Activated CD4-positive, alpha-beta T cell treated with anti-CD3 and anti-CD28 coated beads, Interleukin-2, amount 50 U/mL, for 48 hours (primary cell): Measurements from ENCODE around the gene FIBIN.
"Not testable (repeated sequence)": the region's sequence is repeated elsewhere in the genome, so short reads cannot be mapped to it uniquely, and the experiment has no call there.

Experiments used
- DNase-seq, 2 experiments: peaks; one replicate each; pipeline ENCODE4 v3.0.0-alpha.2; 2020

The FIBIN gene

DNA sequence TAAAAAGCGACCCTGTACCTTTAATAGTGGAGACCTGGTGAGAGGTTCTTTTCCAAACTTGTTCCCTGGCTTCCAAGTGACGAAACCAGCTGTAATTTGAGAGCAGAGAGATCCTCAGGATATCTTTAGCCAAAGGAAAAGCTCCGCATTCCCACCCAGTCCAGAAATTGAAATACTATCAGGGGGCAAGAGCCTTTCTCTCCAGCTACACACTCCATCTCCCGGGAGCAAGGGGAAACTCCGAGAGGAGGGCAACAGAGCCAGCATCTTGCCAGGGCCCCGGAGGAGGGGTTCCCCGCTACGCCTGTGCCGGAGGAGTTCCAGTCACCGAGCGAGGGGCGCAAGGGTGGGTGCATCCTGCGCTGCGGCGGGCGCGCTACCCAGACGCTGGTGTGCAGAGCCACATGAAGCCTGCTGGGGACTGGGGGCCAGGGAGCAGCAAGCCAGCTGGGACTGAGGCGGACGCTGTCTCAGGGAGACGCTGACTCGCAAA lies at the start of gene FIBIN:
Gene FIBIN, plus strand, starts transcription at position 148 of the 493 bp plus-strand sequence. CDS start 415 bp downstream, outside the sequence.
- no peak for DNase-seq

DNA sequence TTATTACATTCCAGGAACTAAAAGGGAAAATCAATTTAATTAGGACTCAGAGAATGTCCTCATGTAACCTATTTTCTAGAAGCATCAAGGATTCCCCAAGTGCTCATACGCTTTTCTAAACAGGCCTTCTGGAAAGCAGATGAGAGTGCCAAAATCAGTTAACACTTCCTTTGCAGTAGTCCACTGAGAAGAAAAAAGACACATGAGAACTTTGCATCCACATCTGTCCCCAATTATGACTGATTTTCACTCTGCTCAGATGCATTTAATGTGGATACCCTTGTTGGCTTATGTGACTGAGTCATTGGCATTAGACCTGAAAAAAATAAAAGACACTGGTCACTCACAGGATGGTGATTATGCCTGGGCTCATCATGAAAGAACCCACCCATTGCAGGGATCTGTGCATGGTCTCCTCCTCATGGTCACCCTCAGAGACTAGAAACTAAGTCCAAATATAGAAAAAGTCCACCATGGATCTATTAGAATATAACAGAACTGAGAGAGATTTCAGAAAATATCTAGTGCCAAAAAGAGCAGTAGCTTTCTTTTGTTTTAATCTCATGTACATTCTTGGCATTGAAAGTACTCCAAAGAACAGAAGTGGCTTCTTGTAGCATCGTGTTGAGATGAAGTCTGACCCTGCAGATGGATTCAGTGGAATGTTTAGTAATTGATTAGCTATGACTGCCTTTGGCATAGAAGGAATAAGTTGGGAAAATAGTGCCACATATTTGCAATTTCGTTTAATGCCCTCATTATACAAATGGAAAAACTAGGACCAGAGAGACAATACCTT lies 48.8 kb upstream of the FIBIN start:
- no peak for DNase-seq

DNA sequence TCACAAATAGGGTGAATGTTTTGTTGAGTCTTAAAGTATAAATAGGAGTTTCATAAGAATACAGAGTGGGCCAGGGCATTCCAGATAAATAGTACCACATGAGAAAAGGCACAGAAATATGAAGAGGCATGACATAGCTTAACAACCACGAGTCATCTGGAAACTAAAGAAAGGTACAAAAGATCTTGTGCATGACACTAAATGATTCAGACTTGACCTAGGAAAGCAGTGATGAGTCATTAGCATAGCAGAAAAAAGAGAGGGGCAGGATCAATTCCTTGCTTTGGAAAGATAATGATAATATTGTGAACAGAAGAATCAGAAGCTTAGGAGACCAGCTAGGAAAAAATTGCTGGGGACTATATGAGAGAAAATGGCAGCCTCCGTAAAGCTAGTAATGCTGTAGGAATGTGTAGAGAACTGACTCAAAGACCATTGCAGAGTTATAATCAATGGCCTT lies 47.6 kb upstream of the FIBIN start:
- no peak for DNase-seq

DNA sequence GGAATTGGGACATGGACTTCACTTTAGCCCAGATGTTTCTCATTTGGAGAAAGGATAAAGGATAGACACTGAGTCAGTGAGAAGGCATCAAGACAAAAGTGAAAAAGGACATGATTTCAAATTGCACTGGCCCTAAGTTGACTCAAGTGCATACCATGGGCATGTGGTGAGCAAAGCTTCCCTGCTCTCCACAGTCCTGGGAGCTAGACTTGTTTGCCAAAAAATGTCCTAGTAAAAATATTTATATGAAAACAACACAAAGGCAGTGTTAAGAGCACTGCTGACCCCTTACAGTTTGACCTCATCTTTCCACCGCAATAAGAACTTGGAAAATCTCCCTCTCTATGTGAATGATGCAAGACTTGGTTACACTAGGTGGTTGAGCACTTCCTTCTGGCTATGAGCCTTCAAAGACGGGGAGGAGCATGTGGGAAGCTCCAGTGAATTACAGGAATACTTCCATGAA lies 46.5 kb upstream of the FIBIN start:
- DNase-seq, result no peak

DNA sequence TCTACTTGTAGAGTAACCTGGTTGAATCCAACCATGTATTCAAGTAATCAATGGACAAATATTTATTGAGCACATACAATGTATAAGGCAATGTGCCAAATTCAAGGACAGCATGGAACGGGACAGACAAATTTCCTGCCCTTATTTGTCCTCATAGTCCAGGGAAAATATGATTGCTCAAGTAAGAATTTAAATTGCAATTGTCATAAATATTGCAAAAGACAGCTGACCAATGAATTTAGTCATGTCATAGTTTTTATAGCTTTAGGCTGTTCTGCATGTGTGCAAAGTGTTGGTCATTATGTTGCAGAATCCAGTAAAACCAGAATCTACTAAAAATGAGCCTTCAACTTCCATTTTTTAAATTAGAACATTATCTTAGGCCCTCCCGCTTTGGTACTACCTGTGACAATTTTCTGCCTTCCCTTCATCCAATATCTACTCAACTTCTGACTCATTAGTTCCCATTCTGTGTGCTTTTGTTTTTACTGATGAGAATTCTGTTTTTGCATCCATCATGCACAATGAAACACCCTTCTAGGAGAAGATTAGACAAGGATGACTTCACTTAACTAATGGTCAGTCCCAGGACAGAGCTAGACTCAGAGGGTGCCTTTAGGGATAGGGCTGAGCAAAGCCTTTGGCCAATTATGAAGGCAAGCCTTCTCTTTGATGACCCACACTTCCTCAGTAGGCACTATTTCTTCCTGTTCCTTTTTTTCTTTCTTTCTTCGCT lies 45.8 kb upstream of the FIBIN start:
- no peak for DNase-seq

DNA sequence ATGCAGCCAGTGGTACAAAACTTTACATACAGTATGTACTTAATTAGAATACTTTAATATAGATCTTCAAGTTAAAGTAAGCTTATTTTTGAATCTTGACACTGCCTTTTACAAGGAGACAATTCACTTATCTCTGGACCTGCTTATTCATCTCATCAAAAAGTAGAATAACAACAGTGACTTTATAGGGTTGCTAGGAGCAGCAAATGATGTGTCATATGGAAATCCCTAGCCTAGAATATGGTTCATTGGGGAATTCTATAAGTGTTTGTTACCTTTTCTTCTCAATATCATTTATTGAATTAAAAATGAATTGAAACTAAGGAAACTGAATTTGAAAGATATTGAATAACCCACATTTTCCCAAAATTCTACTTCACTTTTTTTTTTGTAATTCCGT lies 45.0 kb upstream of the FIBIN start:
- DNase-seq, result no peak

DNA sequence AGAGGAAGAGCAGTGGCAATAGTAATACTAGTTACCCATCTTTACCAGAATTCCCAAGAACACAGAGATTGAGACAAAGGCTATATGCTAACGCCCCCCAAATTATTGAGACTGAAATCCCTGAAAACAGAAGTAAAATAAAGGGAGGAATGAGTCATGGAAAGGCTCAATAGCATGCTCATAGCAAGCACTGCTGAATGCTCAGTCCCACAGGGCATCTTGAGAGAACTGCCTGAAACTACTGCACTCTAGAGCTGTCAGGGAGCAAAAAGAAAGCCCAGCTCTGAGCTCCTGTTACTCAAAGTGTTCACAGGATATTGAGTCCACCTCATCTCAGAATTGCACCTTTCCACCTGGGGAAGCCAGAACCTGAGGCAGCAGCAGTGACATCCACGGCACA lies 44.1 kb upstream of the FIBIN start:
- DNase-seq, result no peak

DNA sequence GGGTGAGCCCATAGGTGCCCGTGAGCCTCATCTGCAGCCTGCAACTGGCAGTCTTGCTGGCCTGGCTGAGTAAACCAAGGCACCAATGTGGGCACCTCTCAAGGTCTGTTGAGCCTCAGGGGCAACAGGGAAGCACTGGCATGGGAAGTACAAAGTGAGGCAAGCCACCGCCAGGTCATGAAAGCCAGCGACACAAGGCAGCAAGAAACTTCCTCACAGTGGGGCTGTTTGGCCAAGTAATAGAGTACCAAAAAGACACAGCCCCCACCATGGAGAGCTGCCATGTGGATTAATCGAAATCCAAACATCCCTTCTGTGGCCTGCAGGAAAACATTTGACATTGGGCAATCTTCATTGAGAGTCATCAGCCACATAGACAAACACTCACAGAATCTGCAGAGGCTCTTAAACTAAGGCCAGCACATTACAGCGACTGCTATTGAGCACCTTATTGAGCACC lies 43.6 kb upstream of the FIBIN start:
- no peak for DNase-seq

DNA sequence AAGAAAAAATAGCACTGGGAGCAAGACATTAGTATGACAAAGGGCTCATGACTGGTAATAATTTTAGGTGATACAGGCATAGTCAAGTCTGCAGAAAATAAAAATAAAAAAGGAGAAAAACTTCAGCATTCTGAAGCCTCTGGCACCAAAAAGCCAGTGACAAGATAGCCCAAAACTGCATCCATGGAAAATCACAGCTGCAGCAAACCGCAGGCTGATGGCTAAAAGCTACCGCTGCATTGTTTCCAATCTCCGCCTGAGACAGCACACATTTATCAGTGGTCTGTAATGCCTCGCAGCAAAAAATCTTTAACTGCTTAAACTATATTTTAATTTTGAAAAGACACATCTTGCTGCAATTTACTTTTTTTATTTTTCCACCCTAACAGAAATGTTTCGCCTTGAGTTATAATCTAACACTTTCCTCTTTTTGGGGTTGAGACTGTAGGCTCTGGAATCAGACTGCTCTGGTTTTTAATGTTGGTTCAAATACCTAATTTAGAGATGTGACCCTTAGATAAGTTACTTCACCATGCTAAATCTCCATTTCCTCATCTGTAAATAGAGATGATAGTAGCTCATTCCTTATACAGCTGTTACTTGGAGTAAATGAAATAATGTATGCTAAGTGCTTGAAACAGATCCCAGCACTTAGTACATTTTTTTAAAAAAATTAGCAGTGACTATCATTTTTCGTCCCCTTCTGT lies 42.0 kb upstream of the FIBIN start:
- no peak for DNase-seq

DNA sequence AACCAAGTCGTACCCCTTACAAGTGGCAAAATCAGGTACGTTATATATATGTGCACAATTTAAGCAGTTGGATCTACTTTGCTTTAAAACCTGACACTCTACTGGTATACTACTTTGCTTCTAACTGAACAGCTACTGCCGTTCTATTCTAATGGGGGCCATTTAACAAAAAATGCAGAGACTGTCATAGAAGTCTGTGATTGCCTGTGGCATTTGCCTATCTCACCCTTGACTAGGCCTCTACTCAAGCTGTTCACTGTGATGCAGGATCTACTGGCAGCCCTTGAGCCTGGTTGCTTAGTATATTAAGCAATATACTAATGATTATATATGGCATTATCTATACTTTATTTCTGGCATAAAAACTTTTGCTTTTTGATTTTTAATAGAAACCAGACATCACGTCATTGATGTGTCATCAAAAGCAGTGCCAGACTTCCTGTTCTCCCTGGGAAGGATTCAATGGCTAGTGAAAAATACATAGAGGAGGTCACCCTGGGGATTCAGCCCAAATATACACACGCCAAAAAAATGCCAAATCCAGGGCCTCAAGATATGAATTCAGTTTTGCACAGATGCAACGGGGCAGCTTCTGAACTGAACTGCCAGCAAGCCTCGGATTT lies 40.0 kb upstream of the FIBIN start:
- DNase-seq, result no peak

DNA sequence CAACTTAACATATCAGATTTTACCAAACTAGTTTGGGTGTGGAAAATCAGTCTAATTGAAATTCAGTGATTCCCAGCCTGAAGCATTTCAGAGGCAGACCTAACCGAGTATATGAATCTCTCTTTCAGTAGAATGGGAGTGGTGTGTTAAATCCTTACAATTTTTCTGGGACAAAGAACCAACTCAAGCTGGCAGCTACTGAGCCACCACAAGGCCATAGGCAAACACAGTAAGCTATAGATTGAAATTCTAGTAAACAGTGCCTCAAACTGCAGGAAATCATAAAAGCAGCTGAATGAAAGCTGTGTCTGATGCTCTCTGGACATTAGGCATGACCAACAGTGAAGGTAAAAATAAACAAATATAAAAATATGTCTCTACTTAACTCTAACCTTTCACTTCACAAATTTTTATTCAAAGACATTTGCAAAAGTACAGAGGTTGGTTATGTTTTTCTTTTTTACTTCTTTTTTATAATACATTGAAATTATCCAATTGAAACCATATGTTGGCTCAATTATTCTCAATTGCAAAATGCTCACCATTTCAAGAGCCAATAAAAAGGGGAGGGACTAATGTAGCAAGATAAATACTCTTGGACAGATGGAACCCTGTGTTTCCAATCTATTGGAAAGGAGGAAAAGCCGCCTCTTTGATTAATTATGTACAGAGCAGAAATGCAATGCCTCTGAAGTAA lies 35.8 kb upstream of the FIBIN start:
- no peak for DNase-seq

DNA sequence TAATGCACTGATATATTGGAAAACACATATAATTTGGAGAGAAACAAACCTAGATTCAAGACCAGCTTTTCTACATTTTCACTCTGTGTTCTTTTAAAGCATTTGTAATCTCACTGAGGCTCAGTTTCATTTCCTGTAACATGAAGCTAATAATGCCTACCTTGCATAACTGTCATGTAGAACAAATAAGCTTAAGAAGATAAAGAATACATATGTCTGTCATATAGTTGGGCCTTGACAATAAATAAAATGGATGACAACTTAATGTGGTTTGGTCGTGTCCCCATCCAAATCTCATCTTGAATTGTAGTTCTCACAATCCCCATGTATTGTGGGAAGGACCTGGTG lies 35.2 kb upstream of the FIBIN start:
- no peak for DNase-seq

DNA sequence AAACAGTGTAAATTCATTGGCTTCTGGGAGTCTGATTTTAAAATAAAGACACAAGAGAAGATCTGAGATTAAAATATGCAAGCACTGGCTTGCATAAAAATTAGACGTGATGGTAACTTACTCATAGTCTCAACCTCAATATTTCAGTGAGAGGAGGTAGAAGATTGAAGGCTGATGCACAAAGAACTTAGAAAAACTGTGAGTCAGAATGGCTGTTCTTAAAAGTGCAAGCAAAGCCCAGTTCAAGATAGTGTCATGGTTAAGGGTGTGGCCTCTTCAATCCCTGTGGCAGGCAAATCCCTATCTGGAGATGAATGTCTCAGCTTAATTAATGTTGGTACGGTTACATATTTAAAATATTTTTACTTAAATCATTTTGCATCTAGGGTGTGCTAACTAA lies 33.6 kb upstream of the FIBIN start:
- DNase-seq, result no peak

DNA sequence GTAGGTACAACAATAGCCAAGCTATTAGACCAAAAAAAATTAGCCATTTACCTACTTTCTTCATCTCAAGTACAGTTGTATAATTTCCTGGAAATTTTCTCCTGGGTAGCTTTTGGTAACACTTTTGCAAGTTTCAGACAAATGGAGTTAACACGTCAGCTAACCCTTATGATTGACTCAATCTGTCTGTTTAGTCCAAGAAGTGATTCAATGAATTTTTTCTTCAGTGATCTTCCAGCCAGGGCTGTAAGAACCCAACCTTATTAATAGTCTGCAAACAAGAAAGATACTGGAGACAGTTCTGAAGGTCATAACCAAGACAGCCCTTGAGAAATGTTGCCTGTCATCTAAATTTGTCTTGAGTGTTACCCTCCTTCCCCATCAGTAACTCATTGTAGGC lies 30.1 kb upstream of the FIBIN start:
- no peak for DNase-seq

DNA sequence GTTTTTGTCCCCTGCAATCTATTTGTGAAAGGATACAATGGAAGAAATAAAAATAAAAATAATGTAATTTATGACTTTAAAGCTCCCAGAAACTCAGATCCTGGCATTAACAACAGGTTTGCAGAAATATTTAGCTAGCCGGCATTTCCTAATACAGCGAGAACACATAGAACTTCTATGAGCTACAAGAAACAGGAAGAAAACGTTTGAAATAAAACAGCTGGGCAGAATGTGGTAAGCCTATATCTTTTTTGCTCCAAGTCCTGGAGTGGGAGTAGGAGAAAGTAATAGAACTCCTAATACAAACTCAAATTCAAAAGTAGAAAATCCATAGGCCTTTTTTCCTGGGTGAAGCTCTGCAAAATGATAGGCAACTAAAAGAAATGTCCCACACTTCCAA lies 29.6 kb upstream of the FIBIN start:
- no peak for DNase-seq

DNA sequence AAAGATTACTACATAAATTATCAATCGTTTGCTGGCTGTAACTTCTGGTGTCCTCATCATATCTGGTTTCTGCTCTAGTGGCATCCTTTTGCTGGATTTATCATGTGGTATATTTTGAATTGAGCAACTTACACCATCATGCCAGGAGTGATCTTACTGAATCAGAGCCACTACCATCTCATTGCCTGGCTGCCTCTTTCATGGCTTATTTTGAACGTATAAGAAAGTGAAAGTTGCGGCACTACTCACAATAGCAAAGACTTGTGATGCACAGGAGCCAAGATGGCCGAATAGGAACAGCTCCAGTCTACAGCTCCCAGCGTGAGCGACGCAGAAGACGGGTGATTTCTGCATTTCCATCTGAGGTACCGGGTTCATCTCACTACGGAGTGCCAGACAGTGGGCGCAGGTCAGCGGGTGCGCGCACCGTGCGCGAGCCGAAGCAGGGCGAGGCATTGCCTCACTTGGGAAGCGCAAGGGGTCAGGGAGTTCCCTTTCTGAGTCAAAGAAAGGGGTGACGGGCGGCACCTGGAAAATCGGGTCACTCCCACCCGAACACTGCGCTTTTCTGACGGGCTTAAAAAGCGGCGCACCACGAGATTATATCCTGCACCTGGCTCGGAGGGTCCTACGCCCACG lies 28.9 kb upstream of the FIBIN start:
- DNase-seq, result not testable (repeated sequence)

DNA sequence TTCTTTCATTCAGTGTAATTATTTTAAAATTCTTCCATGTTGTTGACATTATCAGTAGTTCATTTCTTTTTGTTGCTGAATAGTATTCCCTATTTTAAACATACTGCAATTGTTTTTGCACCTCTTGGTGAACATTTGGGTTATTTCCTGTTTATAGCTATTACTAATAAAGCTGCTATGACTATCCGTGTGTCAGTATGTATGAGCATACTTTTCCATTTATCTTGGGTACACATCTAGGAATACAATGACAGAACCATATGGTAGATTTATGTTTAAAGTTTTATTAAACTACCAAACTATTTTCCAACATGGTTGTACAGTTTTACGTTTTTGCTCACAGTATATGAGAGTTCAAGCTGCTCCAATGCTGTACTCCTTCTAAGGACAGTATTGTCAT lies 22.0 kb upstream of the FIBIN start:
- no peak for DNase-seq

DNA sequence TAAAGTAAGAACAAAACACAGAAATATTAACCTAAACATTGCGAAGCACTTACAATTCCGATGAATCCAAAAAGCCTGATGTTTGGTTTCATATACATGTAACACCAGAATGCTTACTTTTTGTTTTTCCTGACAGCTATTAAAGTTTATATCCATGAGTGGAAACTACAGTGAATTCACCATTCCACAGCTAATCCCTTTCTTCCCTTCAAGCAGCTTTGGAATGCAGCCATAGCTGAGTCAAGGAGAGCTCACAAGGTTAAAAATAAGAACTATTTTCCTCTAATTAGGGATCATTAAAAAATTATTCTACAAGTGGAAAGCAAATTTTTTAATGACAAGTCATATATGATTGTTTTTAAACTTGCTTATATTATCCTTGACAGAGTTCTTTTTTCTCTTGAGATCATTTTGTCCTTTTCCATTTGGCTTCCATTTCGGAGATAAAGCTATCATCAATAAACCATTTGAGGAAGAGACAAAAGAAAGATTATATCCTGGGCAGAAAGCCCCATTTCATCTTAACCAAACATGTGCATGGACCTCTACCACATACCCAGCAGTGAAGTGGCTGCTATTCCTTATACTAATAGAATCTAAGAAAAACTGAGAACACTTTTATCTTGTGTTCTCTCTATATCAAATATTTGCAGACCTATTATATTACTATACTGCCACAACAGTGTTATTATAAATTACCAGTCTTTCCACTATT lies 19.7 kb upstream of the FIBIN start:
- no peak for DNase-seq

DNA sequence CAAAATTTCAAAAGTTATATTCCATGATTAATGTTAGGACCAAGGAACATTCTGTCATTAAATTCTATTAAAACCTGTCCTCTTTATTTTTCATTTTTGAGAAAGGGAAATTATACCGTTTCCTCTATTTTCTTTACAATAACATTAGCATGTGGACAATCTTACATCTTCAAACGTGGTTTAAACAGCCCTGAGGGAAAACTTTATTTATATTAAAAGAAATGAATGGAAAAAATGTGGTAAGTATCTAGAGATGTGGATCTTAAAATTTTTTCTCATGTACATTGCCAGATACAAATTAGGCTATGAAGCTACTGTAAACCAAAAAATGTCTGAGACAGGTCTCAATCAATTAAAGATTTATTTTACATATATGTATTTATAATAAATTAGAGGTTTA lies 18.9 kb upstream of the FIBIN start:
- DNase-seq, result no peak

DNA sequence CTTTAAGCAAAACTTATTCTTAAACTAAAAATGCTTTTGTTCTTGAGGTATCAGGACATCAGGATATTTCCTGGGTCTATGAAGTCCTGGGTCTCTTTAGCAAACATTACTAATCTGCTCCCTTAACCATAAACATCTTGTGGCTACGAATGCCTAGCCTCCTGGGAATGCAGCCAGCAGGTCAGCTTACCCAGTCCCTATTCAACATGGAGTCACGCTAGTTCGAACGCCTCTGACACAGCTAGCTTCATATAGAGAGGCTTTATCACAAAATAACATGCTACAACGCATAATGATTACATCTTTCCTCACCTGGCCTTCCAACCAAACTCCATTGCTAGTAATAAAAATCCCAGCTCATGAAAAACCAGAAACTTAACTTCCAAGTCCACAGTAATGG lies 17.5 kb upstream of the FIBIN start:
- no peak for DNase-seq

DNA sequence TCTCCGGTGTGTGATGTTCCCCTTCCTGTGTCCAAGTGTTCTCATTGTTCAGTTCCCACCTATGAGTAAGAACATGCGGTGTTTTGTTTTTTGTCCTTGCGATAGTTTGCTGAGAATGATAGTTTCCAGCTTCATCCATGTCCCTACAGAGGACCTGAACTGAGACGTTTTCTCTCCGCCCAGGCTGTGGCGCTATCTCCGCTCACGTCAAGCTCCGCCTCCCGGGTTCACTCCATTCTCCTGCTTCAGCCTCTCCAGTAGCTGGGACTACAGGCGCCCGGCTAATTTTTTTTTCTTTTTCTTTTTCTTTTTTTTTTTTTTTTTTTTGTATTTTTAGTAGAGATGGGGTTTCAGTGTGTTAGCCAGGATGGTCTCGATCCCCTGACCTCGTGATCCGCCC lies 16.7 kb upstream of the FIBIN start:
- DNase-seq, result not testable (repeated sequence)
